ENCODE data around the gene LYZL6.

LYZL6 gene

DNA sequence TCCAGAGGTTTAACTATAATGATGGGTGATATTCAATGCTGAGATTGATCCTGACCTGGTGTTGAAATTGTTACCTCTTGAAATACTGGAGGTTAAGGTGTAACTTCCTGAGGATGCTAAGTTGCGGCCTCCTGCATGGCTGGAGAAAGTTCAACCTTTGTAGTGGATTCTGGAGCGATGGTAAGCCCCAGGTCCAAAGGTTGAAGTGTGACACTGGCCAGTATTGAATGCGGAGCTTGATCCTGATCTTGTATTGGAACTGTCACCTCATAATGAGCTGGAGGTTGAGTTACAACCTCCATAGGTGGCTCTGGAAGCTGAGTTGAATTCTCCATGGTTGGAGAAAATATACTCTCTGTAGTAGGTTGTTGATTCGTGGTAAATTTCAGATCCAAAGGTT lies 29.9 kb downstream of the LYZL6 start:
- Mint-ChIP-seq H3K9me3 (peaks cover 15% of the 10 kb centered on the region), H3K36me3 (ENCODE audit: low read depth) (peaks cover 3% of the 10 kb centered on the region), H3K27me3 (ENCODE audit: low read depth) (peaks cover 6% of the 10 kb centered on the region), H3K27ac (no peak overlapping the region), H3K4me1 (peaks cover 5% of the 10 kb centered on the region), H3K4me3 (no peak overlapping the region)
- TF ChIP-seq CTCF (IDR thresholded peaks at IDR 0.05; ENCODE audit: unreplicated experiment in 3 of 3), result no peak

DNA sequence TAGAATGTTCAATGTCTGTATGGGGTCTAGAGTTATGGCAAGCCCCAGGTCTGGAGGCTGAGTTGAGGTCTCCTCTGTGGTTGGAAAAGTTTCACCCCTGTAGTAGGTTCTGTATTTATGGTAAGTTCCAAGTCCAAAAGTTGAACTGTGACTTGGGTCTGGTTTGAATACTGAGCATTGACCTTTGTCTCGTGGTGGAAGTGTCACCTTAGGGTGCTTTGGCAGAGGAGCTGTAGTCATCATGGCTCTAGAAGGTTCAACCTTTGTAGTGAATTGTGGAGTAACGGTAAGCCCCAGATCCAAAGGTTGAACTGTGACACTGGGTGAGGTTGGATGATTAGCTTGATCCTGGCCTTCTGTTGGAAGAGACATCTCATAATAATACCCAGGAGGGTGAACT lies 30.6 kb downstream of the LYZL6 start:
- no peak overlapping the region for H3K4me3 Mint-ChIP-seq
- H3K36me3 Mint-ChIP-seq (ENCODE audit: low read depth), result no peaks in the 10 kb centered on the region
- no peak for TF ChIP-seq CTCF (IDR thresholded peaks at IDR 0.05; ENCODE audit: unreplicated experiment in 3 of 3)
- H3K9me3 Mint-ChIP-seq, result peaks cover 15% of the 10 kb centered on the region
- H3K27ac Mint-ChIP-seq, result no peak overlapping the region
- H3K27me3 Mint-ChIP-seq (ENCODE audit: low read depth), result peaks cover 6% of the 10 kb centered on the region
- H3K4me1 Mint-ChIP-seq, result no peaks in the 10 kb centered on the region

GRCh38 chr17:35912339-35912912 lies 31.1 kb downstream of the LYZL6 start:
- no peak for TF ChIP-seq CTCF (IDR thresholded peaks at IDR 0.05; ENCODE audit: unreplicated experiment in 3 of 3)
- no peak overlapping the region for H3K27ac Mint-ChIP-seq
- H3K9me3 Mint-ChIP-seq, result peaks cover 15% of the 10 kb centered on the region
- H3K36me3 Mint-ChIP-seq (ENCODE audit: low read depth), result no peaks in the 10 kb centered on the region
- peaks cover 2% of the 10 kb centered on the region for H3K27me3 Mint-ChIP-seq (ENCODE audit: low read depth)
- no peak overlapping the region for H3K4me3 Mint-ChIP-seq
- H3K4me1 Mint-ChIP-seq, result no peaks in the 10 kb centered on the region

- no peak overlapping the region for H3K27ac Mint-ChIP-seq
- H3K4me3 Mint-ChIP-seq, result no peak overlapping the region
- H3K36me3 Mint-ChIP-seq (ENCODE audit: low read depth), result no peaks in the 10 kb centered on the region
- H3K27me3 Mint-ChIP-seq (ENCODE audit: low read depth), result peaks cover 4% of the 10 kb centered on the region
- TF ChIP-seq CTCF (IDR thresholded peaks at IDR 0.05; ENCODE audit: unreplicated experiment in 3 of 3), result no peak
- peaks cover 11% of the 10 kb centered on the region for H3K9me3 Mint-ChIP-seq
- no peaks in the 10 kb centered on the region for H3K4me1 Mint-ChIP-seq
Observed at GRCh38 chr17:35909408-35909807, 34.1 kb downstream of the LYZL6 start.

DNA sequence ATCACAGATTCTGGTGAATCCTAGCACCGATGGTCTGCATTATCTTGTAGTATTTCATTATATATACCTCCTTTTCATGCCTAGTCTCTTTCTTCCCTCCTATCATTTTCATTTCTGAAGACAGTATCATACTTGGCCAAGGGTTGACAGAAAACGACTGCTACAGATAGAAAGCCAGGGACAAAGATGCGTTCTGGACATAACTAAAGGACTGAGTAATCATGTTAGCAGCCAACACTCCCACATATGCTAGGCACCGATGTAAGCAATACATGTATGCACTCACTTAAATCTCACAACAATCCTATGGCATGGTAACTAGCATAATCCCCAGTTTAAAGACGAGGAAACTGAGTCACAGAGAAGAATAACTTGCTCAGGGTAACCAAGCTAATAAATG lies 35.8 kb downstream of the LYZL6 start:
- no peak overlapping the region for H3K4me3 Mint-ChIP-seq
- no peak for TF ChIP-seq CTCF (IDR thresholded peaks at IDR 0.05; ENCODE audit: unreplicated experiment in 3 of 3)
- H3K27ac Mint-ChIP-seq, result no peak overlapping the region
- peaks cover 4% of the 10 kb centered on the region for H3K27me3 Mint-ChIP-seq (ENCODE audit: low read depth)
- H3K9me3 Mint-ChIP-seq, result peaks cover 11% of the 10 kb centered on the region
- H3K36me3 Mint-ChIP-seq (ENCODE audit: low read depth), result no peaks in the 10 kb centered on the region
- H3K4me1 Mint-ChIP-seq, result peaks cover 8% of the 10 kb centered on the region

DNA sequence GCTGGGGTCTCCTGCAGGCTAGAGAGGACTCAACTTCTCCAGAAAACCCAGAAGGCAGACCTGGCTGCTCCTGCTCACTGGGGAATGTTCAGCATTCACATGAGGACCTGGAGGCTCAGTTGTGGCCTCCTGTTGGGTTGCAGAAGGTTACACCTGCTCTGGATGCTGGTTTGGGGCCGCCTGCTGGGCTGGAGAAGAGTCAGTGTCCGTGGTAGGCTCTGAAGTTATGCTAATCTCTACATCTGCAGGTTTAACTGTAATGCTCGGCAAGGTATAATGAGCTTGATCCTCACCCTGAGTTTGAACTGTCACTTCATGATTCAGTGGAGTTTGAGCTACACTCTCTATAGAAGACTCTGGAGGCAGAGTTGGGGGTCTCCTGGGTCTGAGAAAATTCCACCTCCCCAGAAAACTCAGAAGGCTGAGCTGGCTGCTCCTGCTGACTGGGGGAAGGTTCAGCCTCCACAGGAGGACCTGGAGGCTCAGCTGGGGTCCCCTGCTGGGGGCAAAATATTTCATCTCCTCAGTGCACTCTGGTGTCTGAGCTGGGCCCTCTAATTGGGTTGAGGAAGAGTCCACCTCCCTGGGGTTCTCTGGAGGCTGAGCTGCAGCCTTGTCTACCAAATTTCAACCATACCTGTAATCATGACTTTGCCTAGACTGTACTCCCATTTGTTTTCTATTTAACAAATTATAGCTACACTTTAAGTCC lies 36.4 kb downstream of the LYZL6 start:
- H3K9me3 Mint-ChIP-seq, result peaks cover 8% of the 10 kb centered on the region
- H3K27ac Mint-ChIP-seq, result no peak overlapping the region
- no peak overlapping the region for H3K4me3 Mint-ChIP-seq
- no peaks in the 10 kb centered on the region for H3K36me3 Mint-ChIP-seq (ENCODE audit: low read depth)
- no peak for TF ChIP-seq CTCF (IDR thresholded peaks at IDR 0.05; ENCODE audit: unreplicated experiment in 3 of 3)
- peaks cover 10% of the 10 kb centered on the region for H3K4me1 Mint-ChIP-seq
- peaks cover 4% of the 10 kb centered on the region for H3K27me3 Mint-ChIP-seq (ENCODE audit: low read depth)

All from nephron (organoid).